HG03460 (cell line): ENCODE measurements around the gene CCNL1.

Experiments
- ATAC-seq: cut with Tn5 transposase; IDR thresholded peaks from one replicate; pipeline ENCODE4 v1.9.1; 2021; ENCODE audit not compliant: unreplicated experiment

The CCNL1 gene

GRCh38 chr3:157126365-157126764 is 33.6 kb downstream of the CCNL1 start:
- ATAC-seq: no peak

DNA sequence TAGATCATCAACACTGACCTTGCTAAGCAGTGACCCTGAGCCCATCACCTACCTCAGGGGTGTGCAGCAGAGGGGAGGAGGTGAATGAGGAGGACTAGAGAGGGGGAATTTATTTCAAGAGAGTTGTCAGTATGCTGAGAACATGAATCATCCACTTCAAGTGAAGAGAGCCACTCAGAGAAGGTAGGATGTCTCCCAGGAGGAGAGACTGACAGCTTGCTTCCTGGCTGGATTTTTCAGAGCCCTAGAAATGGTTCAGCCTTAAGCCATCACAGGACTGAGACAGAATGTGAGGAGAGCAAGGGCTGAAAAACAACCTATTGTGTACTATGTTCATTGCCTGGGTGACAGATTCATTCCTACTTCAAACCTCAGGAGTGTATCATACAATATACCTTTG is 34.8 kb downstream of the CCNL1 start:
- ATAC-seq: no peak

DNA sequence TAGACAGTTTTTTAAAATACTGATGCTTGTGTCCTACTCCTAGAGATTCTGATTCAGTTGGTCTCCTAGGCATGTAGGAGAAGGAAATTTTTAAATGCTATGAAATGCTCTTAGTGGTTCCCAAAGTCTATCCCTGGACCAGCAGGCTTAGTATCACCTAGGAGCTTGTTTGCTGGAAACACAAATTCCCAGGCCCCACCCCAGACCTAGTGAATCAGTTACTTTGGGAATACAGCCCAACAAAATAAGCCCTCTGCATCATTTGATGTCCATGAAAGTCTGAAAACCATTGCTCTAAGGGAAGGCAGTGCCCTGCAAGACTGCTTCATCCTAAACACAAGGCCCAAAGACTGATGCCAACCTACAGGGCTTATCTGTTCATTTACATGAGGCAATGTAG is 36.3 kb downstream of the CCNL1 start:
- no peak for ATAC-seq

DNA sequence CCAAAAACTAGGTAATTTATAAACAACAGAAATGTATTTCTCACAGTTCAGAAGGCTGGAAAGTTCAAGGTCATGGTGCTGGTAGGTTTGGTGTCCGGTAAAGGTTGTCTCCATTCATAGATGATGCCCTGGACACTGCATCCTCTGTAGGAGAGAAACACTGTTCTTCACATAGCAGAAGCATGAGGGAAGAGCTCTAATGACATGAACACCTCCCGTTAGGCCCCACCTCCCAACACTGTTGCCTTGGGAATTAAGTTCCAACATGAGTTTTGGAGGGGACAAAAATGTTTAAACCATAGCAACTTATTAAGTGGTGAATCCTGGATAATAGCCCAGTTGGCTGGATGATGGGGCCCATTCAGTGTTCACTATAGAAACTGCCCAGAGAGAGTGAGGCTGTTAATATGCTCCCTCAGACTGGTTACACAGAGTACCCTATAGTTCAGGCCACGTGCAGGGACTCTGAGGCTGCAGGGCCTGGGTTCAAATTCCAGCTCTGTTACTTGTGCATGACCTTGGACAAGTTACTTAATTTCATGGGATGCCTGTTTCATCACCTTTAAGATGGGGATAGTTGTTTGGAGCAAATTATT is 37.0 kb downstream of the CCNL1 start:
- ATAC-seq: no peak

DNA sequence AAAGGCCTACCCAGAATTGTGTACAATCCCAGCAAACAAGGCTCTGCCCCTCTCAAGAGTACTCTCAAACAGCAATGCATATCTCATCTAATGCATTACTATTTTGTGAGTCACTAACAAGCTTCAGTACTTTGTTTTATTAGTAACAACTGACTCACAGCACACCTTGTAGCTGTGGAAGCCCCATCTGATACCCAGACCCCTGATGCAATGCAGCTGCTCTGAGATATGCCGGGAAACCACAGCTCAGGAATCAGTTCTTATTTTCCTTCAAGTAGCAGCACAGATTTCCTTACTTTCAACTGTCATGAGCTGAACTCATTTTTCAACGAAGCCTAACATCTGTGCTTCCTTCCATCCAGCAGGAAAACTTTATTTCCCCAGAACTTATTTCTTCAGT is 37.8 kb downstream of the CCNL1 start:
- no peak for ATAC-seq

DNA sequence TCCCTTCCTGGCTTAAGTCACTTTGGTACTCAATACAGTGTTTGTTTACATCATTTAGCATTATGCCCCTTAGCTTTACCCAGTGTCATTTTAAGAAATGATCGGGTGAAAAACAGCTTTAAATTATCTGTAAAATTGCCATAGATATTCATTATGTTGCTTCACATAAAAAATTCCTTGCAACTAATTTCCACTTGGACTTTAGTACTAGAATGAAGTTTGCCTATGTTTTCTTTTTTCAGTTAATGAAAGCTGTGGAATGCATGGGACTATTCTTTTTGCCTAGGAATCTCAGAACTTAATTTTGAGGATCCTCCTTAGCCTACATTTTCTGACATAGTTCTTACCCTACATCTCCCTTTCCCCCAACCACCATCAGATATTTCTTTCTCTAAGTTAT is 38.4 kb downstream of the CCNL1 start:
- ATAC-seq: no peak

DNA sequence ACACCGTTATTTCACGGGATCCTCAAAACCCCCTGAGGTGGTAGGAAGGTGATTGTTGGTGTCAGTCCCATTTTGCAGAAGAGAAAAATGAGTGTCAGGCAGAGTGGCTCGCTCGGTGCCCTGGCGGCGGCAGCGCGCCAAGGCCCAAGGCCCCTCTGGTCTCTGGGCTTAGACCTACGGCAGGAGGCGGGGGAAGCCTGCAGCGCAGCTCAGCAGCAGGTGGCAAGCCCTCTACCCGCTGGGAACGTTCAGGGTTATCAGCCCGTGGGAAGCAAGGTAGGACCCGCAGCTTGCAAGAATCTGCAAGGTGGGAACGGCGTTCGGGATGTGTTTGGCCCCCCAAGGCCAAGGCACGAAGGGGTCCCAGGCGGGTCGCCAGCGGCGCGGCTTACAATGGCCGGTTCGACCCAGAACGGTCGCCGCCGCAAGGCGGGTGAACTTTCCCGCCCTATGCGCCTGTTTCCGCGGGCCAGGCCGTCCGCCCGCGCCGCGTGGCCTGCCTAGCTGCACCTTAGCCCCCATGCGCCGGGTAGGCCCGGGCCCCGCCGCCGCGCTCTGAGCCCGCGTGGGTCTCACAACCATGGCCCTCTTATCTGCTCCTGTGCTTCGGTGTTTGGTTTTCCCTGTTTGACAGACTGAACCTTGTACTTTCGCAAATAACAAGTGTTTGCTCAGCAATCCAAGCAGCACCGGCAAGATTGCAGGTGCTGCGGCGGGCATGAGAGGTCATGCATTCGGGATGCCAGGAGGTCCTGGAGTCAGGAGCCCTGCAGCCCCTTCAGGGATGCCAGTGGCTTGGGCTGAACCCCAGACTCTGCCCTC is 39.7 kb downstream of the CCNL1 start:
- no peak for ATAC-seq

- no peak for ATAC-seq
Measured at GRCh38 chr3:157119369-157119951, 40.5 kb downstream of the CCNL1 start.

GRCh38 chr3:157117875-157118654 is 41.9 kb downstream of the CCNL1 start:
- ATAC-seq: no peak

GRCh38 chr3:157117206-157117605 is 42.7 kb downstream of the CCNL1 start:
- no peak for ATAC-seq

GRCh38 chr3:157116017-157116416 is 43.9 kb downstream of the CCNL1 start:
- no peak for ATAC-seq

- ATAC-seq: no peak
Measured at GRCh38 chr3:157115069-157116006, 44.6 kb downstream of the CCNL1 start.

DNA sequence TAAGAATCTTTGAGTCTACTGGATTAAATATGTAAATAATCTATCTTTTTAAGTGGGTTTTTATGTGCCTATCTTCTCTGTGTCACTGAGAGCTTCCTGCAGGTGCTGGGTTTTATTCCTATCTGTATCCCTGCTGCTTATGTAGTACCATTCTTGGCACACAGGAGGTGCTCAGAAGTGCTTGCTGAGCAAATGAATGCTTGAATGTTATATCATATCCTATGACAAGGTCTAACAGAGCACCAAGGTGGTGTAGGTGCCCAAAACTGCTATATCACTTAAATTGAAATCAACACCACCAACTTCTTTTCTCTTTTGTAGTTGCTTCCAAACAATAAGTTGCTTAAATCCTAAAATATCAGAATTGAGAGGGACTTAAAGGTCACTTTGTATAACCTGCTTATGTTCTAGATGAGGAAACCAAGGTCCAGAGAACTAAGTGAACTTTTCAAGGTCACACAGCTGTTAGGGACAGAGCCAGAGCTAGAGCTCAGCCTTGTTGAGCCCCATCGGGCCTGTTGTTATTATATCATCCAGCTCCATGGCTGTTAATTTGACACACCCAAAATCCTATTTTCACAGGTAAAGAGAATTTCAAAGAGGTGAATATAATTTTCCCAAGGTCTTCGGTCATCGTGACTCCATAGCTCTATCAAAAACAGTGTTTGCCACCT is 46.0 kb downstream of the CCNL1 start:
- ATAC-seq: no peak

- ATAC-seq: no peak
Measured at GRCh38 chr3:157112536-157112935, 47.4 kb downstream of the CCNL1 start.

GRCh38 chr3:157111518-157111917 is 48.4 kb downstream of the CCNL1 start:
- ATAC-seq: no peak

DNA sequence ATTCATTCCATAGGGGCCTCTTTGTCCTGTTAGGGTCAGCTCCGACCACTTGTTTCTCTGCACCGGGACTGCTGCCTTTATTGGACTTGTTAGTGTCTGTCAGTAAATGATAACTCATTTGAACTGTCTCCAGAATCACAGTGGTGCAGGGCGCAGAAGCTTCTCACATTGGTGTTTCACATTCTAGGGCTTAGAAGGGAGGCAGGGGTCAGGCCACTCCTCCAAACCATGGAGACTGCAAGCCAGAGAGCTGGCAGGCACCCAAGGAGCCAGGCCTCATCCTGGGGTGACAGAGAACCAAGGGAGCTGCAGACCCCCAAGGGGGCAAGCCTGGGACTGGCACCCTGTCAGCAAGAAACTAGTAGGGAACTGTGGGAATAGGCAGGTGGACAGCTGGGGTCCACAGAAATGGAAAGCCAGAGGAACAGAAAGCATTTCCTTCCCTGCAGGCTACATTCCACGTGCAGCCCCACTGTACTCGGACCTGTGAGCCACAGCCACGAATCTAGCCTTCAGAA is 49.1 kb downstream of the CCNL1 start:
- ATAC-seq: no peak

DNA sequence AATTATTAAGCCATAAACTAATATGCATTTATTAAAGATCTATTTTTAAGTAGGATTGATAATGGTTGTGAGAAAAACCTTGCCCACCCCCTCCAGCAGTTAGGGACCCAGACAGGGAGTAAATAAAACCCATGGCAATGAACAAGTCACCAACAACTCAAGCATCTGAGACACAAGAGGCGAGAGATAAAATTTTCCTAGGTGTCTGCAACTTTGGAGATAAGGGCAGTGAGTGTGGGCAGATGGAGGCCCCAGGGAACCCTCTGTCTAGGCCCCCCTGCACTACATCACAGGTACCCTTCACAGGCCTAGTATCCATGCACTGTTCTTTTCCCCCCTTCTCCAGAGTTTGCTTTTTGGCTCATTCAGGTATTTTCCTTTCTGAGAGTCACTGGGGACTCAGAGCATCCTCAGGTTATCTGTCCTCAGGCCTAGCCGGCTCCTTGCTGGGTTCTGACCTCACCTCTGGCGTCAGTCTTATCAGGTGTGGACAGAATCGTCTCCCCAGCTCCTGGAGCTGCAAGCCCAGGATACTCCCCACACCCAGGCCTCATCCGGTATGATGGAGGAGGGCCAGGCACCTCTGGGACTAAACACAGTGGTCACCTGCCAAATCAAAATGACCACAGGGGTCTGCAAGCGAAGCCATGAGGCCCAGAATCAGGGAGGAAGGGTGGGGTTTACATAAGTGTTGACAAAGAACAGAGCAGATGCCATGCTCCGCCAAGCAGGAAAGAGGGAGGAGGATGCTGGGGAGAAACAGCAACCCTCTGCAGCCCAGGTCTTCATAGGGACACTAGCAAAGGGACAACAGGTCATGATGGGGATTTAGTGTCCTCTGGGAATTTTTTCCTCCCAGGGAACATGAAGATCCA is 50.4 kb downstream of the CCNL1 start:
- no peak for ATAC-seq

GRCh38 chr3:157107644-157108133 is 52.3 kb downstream of the CCNL1 start:
- no peak for ATAC-seq

DNA sequence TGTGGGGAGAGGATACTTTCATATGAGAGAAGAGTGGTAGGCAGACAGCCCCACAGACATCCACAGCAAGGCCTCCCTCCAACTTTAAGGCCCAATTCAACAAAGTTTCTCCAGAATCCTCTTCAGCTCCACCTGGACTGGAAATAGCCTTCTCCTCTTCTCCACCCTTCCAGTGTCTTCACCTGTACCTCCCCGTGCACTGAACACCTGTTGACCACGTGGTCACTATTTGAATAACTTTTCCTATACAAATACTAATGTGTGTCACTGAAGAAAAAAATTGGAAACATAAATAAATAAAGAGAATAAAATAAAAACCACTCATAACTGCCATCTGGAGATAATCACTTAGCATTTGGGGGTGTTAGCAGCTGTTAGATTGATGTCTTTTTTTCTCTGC is 52.9 kb downstream of the CCNL1 start:
- no peak for ATAC-seq
